HG03558 (cell line): Measurements from ENCODE around the gene GRIK2.
"Not testable (repeated sequence)": the region's sequence is repeated elsewhere in the genome, so short reads cannot be mapped to it uniquely, and the experiment has no call there.

Experiments
- ATAC-seq: cut with Tn5 transposase; IDR thresholded peaks from one replicate; pipeline ENCODE4 v1.9.1; 2021; ENCODE audit warnings: moderate number of reproducible peaks; ENCODE audit not compliant: unreplicated experiment; ENCODE audit errors: extremely low read depth

Gene GRIK2

DNA sequence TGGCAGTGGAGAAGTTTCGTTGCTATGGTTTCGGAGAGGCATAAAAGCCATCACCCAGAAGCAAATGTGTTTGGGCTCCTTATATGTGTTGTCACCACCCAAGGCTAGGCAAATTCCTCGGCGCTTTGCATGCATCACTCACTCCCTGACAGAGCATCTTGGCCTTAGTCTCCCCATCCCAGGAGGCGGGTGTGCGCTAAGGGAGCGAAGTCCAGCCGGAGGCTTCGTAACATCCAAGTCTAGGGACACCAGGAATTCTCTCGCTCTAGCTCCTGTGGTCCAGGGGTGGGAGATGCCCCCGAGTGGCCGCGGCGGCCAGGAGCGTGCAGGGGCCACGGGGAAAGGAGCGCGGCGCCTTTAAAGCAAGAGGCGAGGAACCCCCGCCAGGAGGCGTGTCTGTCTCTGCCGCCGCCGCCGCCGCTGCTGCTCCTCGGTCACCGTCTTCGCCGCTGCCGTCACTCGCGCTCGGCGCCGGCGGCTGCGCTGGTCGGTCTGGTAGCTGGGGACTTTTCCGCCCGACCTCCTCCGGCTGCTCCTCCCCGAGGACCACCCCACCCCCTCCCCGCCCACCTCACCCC lies at the start of gene GRIK2:
Gene GRIK2 (plus strand): TSS at position 458 of the 578 bp plus-strand sequence.
- no peak for ATAC-seq

DNA sequence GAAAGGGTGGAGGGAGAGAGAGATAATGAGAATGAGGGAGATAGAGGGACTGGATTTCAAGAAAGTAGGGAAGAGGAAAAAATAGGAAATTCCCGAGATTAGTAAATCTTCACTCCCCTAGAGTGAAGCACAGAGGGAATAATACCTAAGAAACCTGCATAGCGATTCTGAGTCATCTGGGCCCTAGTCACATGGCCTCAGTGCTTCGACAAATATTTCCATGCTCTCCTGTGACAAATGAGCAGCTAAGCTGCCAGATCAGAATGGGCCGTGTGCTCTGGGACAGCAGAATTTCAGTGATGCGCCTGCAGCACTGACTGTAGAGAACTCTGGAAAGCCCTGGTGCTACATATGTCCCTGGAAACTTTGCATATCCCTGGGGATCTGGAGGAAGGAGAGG lies 48.6 kb upstream of the GRIK2 start:
- ATAC-seq: no peak

- no peak for ATAC-seq
Measured at GRCh38 chr6:101348816-101349215, 44.7 kb upstream of the GRIK2 start.

DNA sequence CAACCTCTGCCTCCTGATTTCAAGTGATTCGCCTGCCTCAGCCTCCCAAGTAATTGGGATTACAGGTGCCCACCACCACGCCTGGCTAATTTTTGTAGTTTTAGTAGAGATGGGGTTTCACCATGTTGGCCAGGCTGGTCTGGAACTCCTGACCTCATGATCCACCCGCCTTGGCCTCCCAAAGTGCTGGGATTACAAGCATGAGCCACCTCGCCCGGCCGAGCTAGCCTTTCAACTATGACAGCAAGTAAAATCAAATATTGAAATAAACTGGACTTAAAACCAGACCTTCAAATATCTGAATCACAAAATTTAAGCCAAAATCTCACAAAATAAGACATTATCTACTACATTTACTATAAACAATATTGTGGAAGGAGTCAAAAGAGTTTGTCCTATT lies 42.9 kb upstream of the GRIK2 start:
- not testable (repeated sequence) for ATAC-seq

- no peak for ATAC-seq
Measured at GRCh38 chr6:101351173-101351572, 42.3 kb upstream of the GRIK2 start.

DNA sequence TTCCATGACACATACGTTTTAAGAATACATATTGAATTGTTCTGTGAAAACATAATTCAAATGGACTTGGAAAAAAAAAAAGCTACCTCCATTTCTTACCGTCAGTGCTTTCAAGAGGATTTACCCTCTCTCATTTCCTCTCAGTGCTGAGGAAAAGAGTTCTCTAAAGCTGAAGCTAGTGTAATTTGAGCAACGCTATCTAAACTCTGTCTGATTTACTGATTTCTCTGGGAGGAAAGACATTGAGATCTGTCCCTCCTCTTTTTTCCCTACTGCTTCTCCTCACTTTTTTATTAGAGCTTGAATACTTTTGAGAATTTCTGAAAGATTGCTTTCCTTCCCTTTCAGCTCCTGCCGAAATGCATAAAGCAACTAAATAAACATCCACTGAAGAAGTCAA lies 41.2 kb upstream of the GRIK2 start:
- ATAC-seq: no peak

DNA sequence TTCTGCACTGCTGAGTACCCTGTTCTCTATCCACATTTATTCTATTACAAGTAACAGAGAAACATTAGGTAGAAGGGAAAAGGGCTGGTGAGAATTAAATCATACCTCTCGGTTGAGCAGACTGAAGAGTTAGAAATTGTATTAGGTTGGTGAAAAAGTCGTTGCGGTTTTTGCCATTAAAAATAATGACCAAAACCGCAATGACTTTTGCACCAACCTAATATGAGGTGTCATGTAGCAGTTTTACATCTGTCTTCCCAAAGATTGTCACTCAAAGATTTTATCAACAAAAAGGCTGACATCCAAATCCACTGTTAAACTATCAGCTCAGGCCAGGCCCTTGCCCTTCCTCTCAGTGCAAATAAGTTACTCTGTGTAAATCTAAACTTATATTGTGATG lies 28.3 kb upstream of the GRIK2 start:
- no peak for ATAC-seq

- no peak for ATAC-seq
Measured at GRCh38 chr6:101379926-101380325, 13.6 kb upstream of the GRIK2 start.

GRCh38 chr6:101380897-101381630 lies 12.4 kb upstream of the GRIK2 start:
- no peak for ATAC-seq

DNA sequence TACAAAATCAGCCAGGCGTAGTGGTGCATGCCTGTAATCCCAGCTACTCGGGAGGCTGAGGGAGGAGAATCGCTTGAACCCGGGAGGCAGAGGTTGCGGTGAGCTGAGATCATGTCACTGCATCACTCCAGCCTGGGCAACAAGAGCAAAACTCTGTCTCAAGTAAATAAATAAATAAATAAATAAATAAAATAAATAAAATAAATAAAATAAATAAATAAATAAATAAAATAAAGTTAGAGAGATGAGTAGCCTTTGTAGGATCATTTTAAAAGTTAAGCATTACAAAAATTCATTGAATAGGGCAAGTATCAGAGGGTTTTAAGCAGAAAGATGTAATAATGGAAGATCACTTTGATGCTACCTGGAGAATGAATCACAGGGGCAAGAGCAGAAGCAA lies 9.8 kb upstream of the GRIK2 start:
- ATAC-seq: not testable (repeated sequence)

GRCh38 chr6:101386982-101387381 lies 6.5 kb upstream of the GRIK2 start:
- no peak for ATAC-seq

DNA sequence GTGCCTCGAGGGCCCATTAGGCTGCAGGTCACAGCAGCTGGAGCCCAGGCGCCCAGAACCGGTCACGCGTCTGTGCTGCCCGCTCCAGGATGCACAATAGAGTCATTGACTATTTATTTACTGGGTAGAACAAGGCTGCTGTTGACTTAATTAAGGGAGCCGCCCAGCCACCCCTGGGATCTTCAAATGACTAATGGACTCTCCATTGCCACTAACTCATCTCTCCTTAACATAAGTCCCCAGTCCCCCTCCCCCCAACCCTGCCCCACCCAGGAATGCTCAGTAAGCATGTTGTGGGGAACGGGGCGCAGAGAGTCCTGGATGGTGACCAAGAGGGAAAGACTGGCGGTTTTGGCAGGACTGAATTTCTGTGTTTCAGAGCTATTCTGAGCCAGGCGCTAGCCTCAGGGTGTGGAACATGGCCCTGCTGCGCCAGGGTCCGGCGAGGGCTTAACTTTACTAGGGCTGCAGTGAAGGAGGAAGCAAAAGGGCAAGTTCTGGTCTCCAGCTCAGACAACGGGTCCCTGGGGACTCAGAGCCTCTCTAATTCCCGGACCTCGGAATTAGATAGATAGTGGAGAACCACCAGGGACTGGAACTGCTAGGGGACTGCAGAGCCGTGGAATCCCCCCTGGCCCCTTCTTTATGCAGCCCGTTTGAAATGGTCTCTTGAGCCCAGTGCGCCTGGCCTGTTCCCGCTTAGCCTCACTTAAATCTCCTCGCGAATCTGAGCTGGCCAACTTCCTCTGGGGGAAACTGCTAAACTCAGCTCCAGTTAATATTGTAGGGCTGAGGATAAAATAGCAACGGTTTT lies 1.5 kb upstream of the GRIK2 start:
- no peak for ATAC-seq

GRCh38 chr6:101392586-101393230 lies 800 bp upstream of the GRIK2 start:
- no peak for ATAC-seq

- ATAC-seq: no peak
Measured at GRCh38 chr6:101393829-101394251, 332 bp downstream of the GRIK2 start.

GRCh38 chr6:101394936-101395335 lies 1.4 kb downstream of the GRIK2 start:
- ATAC-seq: no peak

GRCh38 chr6:101395345-101395744 lies 1.8 kb downstream of the GRIK2 start:
- no peak for ATAC-seq

DNA sequence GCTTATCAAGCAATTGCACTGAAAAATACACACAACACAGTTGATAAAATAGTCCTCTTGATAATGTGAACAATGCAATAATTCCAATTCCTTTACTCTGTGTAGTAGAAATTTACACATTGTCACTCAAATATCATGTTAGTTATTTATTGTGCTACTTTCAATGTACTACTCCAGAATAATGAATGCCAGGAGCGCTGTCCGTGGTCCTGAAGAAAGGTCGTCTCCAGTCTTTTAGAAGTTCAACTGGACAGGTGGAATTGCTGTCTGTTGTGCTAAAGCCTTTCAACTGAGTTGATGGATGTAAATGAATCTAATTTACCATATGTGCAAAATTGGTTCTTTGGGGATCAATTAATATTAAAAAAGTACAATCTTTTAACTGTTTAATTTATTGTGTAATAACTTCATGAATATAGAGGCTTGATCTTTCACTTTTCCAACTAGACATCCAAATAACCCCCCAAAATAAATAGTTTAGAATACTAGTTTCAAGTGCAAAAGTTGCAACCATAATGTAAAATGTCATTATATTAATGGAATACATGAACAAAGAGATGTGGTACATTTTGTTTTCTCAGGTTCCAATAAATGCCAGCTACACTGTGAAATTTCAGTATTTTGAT lies 3.2 kb downstream of the GRIK2 start:
- ATAC-seq: no peak

DNA sequence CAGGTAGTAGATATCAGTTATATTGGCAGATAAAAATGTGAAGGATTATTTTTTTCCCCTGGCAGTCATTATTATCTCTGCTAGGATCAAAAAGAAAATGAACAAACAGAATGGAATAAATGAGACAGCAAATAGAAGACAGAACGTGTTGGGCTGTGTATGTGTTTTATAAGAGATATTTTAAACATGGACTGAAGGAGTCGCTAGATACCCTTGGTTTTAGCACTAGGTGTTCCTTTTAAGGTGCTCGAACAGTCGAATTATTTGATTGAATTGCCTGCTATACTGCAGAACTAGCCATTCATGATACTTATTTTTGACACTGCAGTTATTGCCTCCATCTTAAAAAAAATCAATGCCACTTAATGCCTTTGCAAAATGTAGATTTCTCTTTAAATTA lies 3.7 kb downstream of the GRIK2 start:
- ATAC-seq: no peak

- no peak for ATAC-seq
Measured at GRCh38 chr6:101398716-101399615, 5.5 kb downstream of the GRIK2 start.
